Thyroid gland (tissue), 4 donors: ENCODE results near the gene PRSS50.

Experiments used
- CTCF ChIP-seq, 6 experiments: fragments of 200-600 bp in 3 of 6; fragments of 450-650 bp in 3 of 6; sonication (generic) in 3 of 6; IDR thresholded peaks; one replicate each; pipeline ENCODE4 v1.5.1; 2016 to 2019; ENCODE audit warnings: antibody characterized with exemption in 6 of 6, mild to moderate bottlenecking in 2 of 6, inconsistent platforms in 1 of 6, moderate library complexity in 1 of 6
- POLR2A ChIP-seq, 2 donors: fragments of 450-650 bp; IDR thresholded peaks; one replicate each; pipeline ENCODE4 v1.6.1; 2017; ENCODE audit warnings: antibody characterized with exemption in 2 of 2, mild to moderate bottlenecking in 2 of 2, moderate library complexity in 1 of 2

DNA sequence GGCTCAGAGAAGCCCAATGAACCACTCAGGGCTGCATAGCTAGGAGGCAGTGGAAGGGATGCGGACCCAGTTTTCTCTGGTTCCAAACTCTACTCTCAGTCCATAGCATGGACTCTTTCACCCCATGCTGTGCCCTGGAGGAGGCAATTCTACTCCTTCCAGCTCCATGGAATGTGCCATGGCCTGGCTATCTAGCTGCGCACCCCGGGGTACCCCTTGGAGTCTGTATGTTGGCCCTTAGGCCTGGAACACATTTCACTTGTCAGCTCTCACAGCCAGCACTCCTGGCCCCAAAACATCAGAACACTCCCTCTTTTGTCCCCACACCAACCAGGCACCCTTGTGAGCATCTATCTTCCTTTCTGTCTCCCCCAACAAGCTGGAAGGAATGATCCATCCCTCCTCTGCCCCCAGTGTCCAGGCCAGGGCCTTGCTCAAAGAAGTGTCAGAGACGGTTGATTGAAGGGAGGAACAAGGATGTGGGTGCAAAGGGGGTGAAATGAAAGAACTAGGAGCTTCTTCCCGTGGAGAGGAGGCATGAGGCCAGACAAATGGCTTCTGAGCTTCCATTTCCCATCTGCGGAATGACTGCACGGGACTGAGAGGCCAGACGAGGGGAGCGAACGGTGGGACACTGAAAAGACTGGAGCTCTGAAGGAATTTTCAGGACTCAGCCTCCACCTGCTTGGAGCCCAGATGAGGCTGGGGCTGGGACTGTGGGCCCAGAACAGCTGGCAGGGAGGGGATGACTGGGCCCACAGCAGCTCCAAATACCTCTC is 2.8 kb downstream of the PRSS50 start:
- TF ChIP-seq CTCF (IDR thresholded peaks at IDR 0.05): no peak
- TF ChIP-seq POLR2A (IDR thresholded peaks at IDR 0.05): no peak
